Gastroesophageal sphincter (tissue), 4 donors: ENCODE data around the gene PKIB. TPM values are rescaled to one million over a fixed set of nuclear protein-coding genes. Genes with fewer than 3 reads are reported as not detected.

Experiments used
- ATAC-seq: fragments of 150-250 bp; one replicate; pipeline ENCODE4 v1.9.1; 2016; ENCODE audit warnings: mild to moderate bottlenecking, moderate library complexity
- H3K27ac ChIP-seq, 4 donors: fragments of 200-600 bp; sonication (generic) in 3 of 4; 1 replicate in 3 of 4; 2 replicates in 1 of 4; pipeline ENCODE4 v1.5.1; 2016 to 2019
- H3K27me3 ChIP-seq: fragments of 200-600 bp; sonication (generic); one replicate; pipeline ENCODE4 v1.5.1; 2019
- H3K36me3 ChIP-seq, 2 donors: fragments of 200-600 bp; sonication (generic); one replicate each; pipeline ENCODE4 v1.5.1; 2019; ENCODE audit warnings: control low read depth in 1 of 2
- H3K4me1 ChIP-seq, 3 donors: fragments of 200-600 bp; sonication (generic); 1 replicate in 2 of 3; 2 replicates in 1 of 3; pipeline ENCODE4 v1.5.1; 2016 to 2019; ENCODE audit warnings: control low read depth in 2 of 3
- H3K4me3 ChIP-seq, 2 donors: fragments of 200-600 bp; sonication (generic); one replicate each; pipeline ENCODE4 v1.5.1; 2019; ENCODE audit warnings: mild to moderate bottlenecking in 1 of 2, moderate library complexity in 1 of 2
- H3K9me3 ChIP-seq, 3 donors: fragments of 200-600 bp; sonication (generic); one replicate each; pipeline ENCODE4 v1.5.1; 2017 to 2019; ENCODE audit warnings: control low read depth in 2 of 3
- EP300 ChIP-seq: sonication (generic); formaldehyde crosslinking; IDR thresholded peaks from one replicate; pipeline ENCODE4 v1.6.1; 2017; ENCODE audit warnings: antibody characterized with exemption, mild to moderate bottlenecking
- POLR2A ChIP-seq, 2 donors: fragments of 450-650 bp; IDR thresholded peaks; one replicate each; pipeline ENCODE4 v1.6.1; 2017; ENCODE audit warnings: antibody characterized with exemption in 2 of 2, mild to moderate bottlenecking in 2 of 2, moderate library complexity in 1 of 2
- POLR2AphosphoS5 ChIP-seq: sonication (generic); formaldehyde crosslinking; IDR thresholded peaks from one replicate; pipeline ENCODE4 v1.6.1; 2017; ENCODE audit warnings: antibody characterized with exemption
- WGBS, 2 donors: methylation state at CpG; one replicate each; pipeline ENCODE4 v1.1.5; 2018; ENCODE audit warnings: low coverage in 1 of 2; 5-methylcytosine and 5-hydroxymethylcytosine counted together
- total RNA-seq, 4 donors: library from RNA; depleted of rRNA; stranded (reverse); fragments of >200 nt; gene quantifications; one replicate each; pipeline ENCODE4 v1.1.0, GENCODE V29; 2016
- TF ChIP-seq, protein P1 (sequence below), 4 experiments: fragments of 200-600 bp in 2 of 4; fragments of 450-650 bp in 2 of 4; sonication (generic) in 1 of 4; IDR thresholded peaks; one replicate each; pipeline ENCODE4 v1.5.1; 2017 to 2019; ENCODE audit warnings: antibody characterized with exemption in 4 of 4, mild to moderate bottlenecking in 2 of 4, moderate library complexity in 2 of 4

The PKIB gene
- total RNA-seq, 4 donors from 2014 or later, result 0.67 to 1.1 TPM; not detected in 2

DNA sequence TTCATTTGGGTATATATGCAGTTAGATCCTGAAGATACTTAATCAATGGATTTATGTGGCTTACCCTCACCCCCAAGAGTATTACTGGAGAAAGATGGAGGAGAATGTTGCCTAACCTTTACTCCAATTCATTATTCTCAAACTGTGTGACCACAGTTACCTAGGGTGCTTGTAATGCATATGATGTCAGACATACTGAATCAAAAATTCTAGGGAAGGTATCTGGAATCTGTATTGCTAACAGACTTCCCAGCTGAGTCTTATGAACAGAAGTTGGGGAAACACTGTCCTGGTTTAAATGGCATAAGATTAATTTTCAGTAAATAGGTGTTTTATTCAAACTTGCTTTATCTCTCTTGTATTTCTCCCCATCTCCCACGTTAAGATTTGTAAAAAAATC, 83.9 kb downstream of the PKIB start:
- Histone ChIP-seq H3K9me3 (no peaks in the 10 kb centered on the region), H3K27ac (no peak overlapping the region), H3K27me3 (no peaks in the 10 kb centered on the region), H3K36me3 (no peaks in the 10 kb centered on the region), H3K4me1 (no peaks in the 10 kb centered on the region), H3K4me3 (no peak overlapping the region)
- ATAC-seq, result no peak
- WGBS, 2 donors, result 50 to 80% methylated on average over 1 of the region's 1 CpG
- TF ChIP-seq EP300 (no peak), POLR2AphosphoS5 (no peak), POLR2A (IDR thresholded peaks at IDR 0.05) (no peak)
- TF ChIP-seq, protein P1, sequence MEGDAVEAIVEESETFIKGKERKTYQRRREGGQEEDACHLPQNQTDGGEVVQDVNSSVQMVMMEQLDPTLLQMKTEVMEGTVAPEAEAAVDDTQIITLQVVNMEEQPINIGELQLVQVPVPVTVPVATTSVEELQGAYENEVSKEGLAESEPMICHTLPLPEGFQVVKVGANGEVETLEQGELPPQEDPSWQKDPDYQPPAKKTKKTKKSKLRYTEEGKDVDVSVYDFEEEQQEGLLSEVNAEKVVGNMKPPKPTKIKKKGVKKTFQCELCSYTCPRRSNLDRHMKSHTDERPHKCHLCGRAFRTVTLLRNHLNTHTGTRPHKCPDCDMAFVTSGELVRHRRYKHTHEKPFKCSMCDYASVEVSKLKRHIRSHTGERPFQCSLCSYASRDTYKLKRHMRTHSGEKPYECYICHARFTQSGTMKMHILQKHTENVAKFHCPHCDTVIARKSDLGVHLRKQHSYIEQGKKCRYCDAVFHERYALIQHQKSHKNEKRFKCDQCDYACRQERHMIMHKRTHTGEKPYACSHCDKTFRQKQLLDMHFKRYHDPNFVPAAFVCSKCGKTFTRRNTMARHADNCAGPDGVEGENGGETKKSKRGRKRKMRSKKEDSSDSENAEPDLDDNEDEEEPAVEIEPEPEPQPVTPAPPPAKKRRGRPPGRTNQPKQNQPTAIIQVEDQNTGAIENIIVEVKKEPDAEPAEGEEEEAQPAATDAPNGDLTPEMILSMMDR (IDR thresholded peaks at IDR 0.05), result no peak

DNA sequence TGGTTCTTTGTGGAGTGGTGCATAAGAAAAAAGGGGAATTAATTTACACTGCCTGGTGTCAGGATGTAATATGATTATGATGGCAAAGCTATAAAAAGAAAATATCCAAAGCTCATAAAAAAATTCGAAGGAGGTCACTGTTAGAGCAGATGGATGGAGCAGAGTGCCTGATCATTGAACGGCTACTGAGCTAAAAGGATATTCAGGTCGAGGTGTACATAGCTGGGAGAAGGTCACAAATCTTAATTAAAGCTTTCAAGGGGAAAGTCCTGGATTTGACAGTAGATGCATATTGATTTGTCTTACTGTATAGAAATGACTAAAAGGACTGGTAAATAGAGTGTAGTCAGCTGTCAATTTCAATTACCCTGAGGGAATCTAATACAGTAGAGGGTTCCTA, 84.4 kb downstream of the PKIB start:
- H3K4me3 ChIP-seq, result no peak overlapping the region
- no peak overlapping the region for H3K27ac ChIP-seq
- H3K27me3 ChIP-seq, result no peaks in the 10 kb centered on the region
- H3K36me3 ChIP-seq, result no peaks in the 10 kb centered on the region
- no peaks in the 10 kb centered on the region for H3K4me1 ChIP-seq
- no peak for ATAC-seq
- no peaks in the 10 kb centered on the region for H3K9me3 ChIP-seq
- TF ChIP-seq, protein P1 (IDR thresholded peaks at IDR 0.05), result no peak
- no peak for TF ChIP-seq EP300
- no peak for TF ChIP-seq POLR2A (IDR thresholded peaks at IDR 0.05)
- TF ChIP-seq POLR2AphosphoS5, result no peak
- 66 to 69% methylated on average over 3 of the region's 3 CpGs for WGBS, 2 donors

DNA sequence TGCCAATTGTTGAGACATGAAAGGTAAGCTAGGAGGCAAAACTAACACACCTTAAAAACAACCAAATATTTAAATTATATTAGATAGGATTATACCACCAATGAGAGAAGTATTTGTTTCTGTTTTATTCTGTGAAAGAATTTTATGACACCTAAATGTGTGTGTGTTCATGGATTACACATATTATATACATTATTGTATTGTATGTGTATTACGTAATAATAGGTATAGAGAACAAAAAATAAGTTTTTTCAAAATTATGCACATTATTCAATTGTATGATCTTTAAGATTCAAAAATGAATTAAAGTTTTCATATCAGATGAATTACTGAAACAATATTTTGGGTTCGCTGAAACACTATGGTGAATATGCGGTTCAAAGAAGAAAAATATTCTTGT, 85.0 kb downstream of the PKIB start:
- Histone ChIP-seq H3K9me3 (no peaks in the 10 kb centered on the region), H3K4me3 (no peak overlapping the region), H3K27me3 (no peaks in the 10 kb centered on the region), H3K4me1 (no peaks in the 10 kb centered on the region), H3K36me3 (no peaks in the 10 kb centered on the region), H3K27ac (no peak overlapping the region)
- TF ChIP-seq, protein P1 (IDR thresholded peaks at IDR 0.05), result no peak
- TF ChIP-seq POLR2A (IDR thresholded peaks at IDR 0.05) (no peak), EP300 (no peak), POLR2AphosphoS5 (no peak)
- WGBS, 2 donors, result 78 to 79% methylated on average over 3 of the region's 3 CpGs
- no peak for ATAC-seq

DNA sequence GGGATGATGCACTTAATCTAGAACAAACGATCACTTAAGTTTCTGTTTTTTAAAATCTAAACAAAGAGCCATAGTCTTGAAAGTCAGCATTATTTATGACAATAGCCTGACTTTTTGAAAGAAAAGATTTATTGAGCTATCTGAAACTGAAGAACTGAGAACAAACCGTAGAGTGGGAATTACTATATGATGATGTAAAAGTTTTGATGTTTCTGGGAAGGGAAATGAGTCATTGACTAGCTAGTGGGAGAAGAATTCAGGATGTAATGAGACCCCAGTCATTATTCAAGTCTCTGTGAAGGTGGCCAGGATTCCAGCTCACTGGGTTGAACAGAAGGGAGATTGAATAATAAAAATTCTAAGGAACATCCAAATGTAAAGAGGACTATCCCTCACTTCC, 85.9 kb downstream of the PKIB start:
- ATAC-seq, result no peak
- Histone ChIP-seq H3K27ac (no peak overlapping the region), H3K4me3 (no peak overlapping the region), H3K27me3 (no peaks in the 10 kb centered on the region), H3K4me1 (no peaks in the 10 kb centered on the region), H3K36me3 (no peaks in the 10 kb centered on the region), H3K9me3 (no peaks in the 10 kb centered on the region)
- no peak for TF ChIP-seq POLR2A (IDR thresholded peaks at IDR 0.05)
- TF ChIP-seq, protein P1 (IDR thresholded peaks at IDR 0.05), result no peak
- TF ChIP-seq EP300, result no peak
- 25 to 33% methylated on average over 2 of the region's 2 CpGs for WGBS, 2 donors

DNA sequence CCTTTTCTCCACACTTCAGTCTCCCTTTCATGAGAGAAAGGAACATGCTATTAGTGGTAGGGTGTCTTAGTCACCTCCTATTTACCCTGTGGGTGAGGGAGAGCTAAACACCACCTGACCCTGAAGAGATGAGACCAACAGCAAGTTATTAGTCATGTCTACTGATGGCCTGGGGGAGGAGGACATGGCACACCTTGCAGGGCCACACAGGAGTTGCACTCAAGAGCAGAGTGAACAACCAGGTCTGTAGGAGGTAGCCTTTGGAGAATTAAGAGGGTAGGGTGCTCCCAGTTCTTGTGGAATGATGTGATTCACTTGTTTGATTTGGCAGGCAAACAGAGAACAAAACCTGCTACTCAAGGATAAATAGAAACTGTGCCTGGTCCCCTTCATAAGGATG, 86.6 kb downstream of the PKIB start:
- no peaks in the 10 kb centered on the region for H3K36me3 ChIP-seq
- H3K27ac ChIP-seq, result no peak overlapping the region
- ATAC-seq, result no peak
- TF ChIP-seq POLR2AphosphoS5 (no peak), POLR2A (IDR thresholded peaks at IDR 0.05) (no peak), EP300 (no peak)
- H3K4me1 ChIP-seq, result no peaks in the 10 kb centered on the region
- no peaks in the 10 kb centered on the region for H3K27me3 ChIP-seq
- H3K4me3 ChIP-seq, result no peak overlapping the region
- H3K9me3 ChIP-seq, result no peaks in the 10 kb centered on the region

DNA sequence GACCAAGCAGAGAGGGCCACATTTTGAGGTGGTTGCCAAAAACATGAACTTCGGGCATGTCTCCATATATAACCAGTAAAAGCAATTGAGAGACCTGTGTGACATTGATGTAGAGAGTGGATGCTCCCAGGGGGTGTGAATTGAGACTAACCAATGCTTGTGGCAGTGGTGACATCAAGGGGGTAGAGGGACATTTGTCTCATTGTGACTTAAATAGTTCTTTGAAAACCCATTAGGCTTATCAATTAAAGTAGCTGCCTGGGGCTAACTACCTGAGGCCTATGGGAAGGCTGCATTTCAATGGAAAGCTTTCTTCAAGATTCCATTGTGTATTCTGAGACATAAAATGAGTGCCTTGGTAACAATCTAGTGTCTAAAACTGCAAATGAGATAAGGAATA, 87.3 kb downstream of the PKIB start:
- H3K36me3 ChIP-seq, result no peaks in the 10 kb centered on the region
- 67% methylated on average over 1 of the region's 1 CpG; no CpG with 5 or more reads in 1 of the 2 donors for WGBS, 2 donors
- no peaks in the 10 kb centered on the region for H3K4me1 ChIP-seq
- no peaks in the 10 kb centered on the region for H3K27me3 ChIP-seq
- no peak for TF ChIP-seq EP300
- TF ChIP-seq, protein P1 (IDR thresholded peaks at IDR 0.05), result no peak
- no peak for TF ChIP-seq POLR2A (IDR thresholded peaks at IDR 0.05)
- TF ChIP-seq POLR2AphosphoS5, result no peak
- H3K4me3 ChIP-seq, result no peak overlapping the region
- no peak for ATAC-seq
- no peak overlapping the region for H3K27ac ChIP-seq
- H3K9me3 ChIP-seq, result no peaks in the 10 kb centered on the region
